ENCODE measurements around the gene OR2A2. TPM values are rescaled to one million over a fixed set of nuclear protein-coding genes. Genes with fewer than 3 reads are reported as not detected.

OR2A2 gene
- total RNA-seq, 6 donors from 2014 or later: not detected

- ATAC-seq (ENCODE audit: low FRiP score in 2 of 2) (no peak), DNase-seq (no peak)
- Histone ChIP-seq H3K4me3 (no peak within 1 kb of the TSS), H3K4me1 (no peaks in the 10 kb centered on the region), H3K9me3 (peaks cover 0 to 5% (median 4%) of the 10 kb centered on the region in 4 donors), H3K27ac (no peak within 1 kb of the TSS), H3K36me3 (no peaks in the 10 kb centered on the region), H3K27me3 (no peaks in the 10 kb centered on the region)
- TF ChIP-seq POLR2AphosphoS5 (IDR thresholded peaks at IDR 0.05): no peak
- WGBS, 2 donors: 81 to 83% methylated on average over 2 of the region's 2 CpGs
These were observed 23.4 kb upstream of the OR2A2 start, which contains the start of gene OR2A12 for GRCh38 chr7:144085978-144086377. Gene OR2A12, plus strand, starts transcription at chr7:144086278. Its CDS starts 8,830 bp downstream, at chr7:144095108.

GRCh38 chr7:144086730-144087129 lies 22.7 kb upstream of the OR2A2 start:
- Histone ChIP-seq H3K4me3 (no peak overlapping the region), H3K27ac (no peak overlapping the region), H3K4me1 (no peaks in the 10 kb centered on the region), H3K36me3 (no peaks in the 10 kb centered on the region), H3K9me3 (peaks cover 0 to 7% (median 5%) of the 10 kb centered on the region in 4 donors), H3K27me3 (no peaks in the 10 kb centered on the region)
- ATAC-seq (ENCODE audit: low FRiP score in 2 of 2): no peak
- no peak for TF ChIP-seq CTCF (IDR thresholded peaks at IDR 0.05)
- no peak for TF ChIP-seq EP300 (IDR thresholded peaks at IDR 0.05)
- TF ChIP-seq POLR2AphosphoS5 (IDR thresholded peaks at IDR 0.05): no peak
- TF ChIP-seq POLR2A (IDR thresholded peaks at IDR 0.05): no peak
- WGBS, 2 donors: 57 to 73% methylated on average over 4 of the region's 4 CpGs
- no peak for DNase-seq

- H3K27me3 ChIP-seq: no peaks in the 10 kb centered on the region
- DNase-seq: no peak
- no peaks in the 10 kb centered on the region for H3K36me3 ChIP-seq
- H3K9me3 ChIP-seq: peaks cover 0 to 7% (median 5%) of the 10 kb centered on the region in 4 donors
- H3K4me1 ChIP-seq: no peaks in the 10 kb centered on the region
- H3K27ac ChIP-seq: no peak overlapping the region
- TF ChIP-seq EP300 (IDR thresholded peaks at IDR 0.05): no peak
- no peak for TF ChIP-seq CTCF (IDR thresholded peaks at IDR 0.05)
- TF ChIP-seq POLR2A (IDR thresholded peaks at IDR 0.05): no peak
- TF ChIP-seq POLR2AphosphoS5 (IDR thresholded peaks at IDR 0.05): no peak
- WGBS, 2 donors: 82 to 89% methylated on average over 1 of the region's 1 CpG
- H3K4me3 ChIP-seq: no peak overlapping the region
- ATAC-seq (ENCODE audit: low FRiP score in 2 of 2): no peak
These were observed 22.2 kb upstream of the OR2A2 start for GRCh38 chr7:144087230-144087629.

- no peak for DNase-seq
- Histone ChIP-seq H3K36me3 (no peaks in the 10 kb centered on the region), H3K9me3 (peaks cover 0 to 7% (median 5%) of the 10 kb centered on the region in 4 donors), H3K4me1 (no peaks in the 10 kb centered on the region), H3K27ac (no peak overlapping the region), H3K27me3 (no peaks in the 10 kb centered on the region), H3K4me3 (no peak overlapping the region)
- TF ChIP-seq POLR2A (IDR thresholded peaks at IDR 0.05) (no peak), EP300 (IDR thresholded peaks at IDR 0.05) (no peak), POLR2AphosphoS5 (IDR thresholded peaks at IDR 0.05) (no peak), CTCF (IDR thresholded peaks at IDR 0.05) (no peak)
- no peak for ATAC-seq (ENCODE audit: low FRiP score in 2 of 2)
- 93 to 94% methylated on average over 3 of the region's 3 CpGs for WGBS, 2 donors
These were observed 18.7 kb upstream of the OR2A2 start for GRCh38 chr7:144090667-144091066.

GRCh38 chr7:144098776-144099175 lies 10.6 kb upstream of the OR2A2 start:
- H3K36me3 ChIP-seq: no peaks in the 10 kb centered on the region
- H3K27ac ChIP-seq: no peak overlapping the region
- ATAC-seq (ENCODE audit: low FRiP score in 2 of 2) (no peak), DNase-seq (no peak)
- H3K9me3 ChIP-seq: no peaks in the 10 kb centered on the region
- no peak for TF ChIP-seq POLR2AphosphoS5 (IDR thresholded peaks at IDR 0.05)
- no peaks in the 10 kb centered on the region for H3K4me1 ChIP-seq
- H3K27me3 ChIP-seq: no peaks in the 10 kb centered on the region
- no peak overlapping the region for H3K4me3 ChIP-seq

- Histone ChIP-seq H3K27me3 (no peaks in the 10 kb centered on the region), H3K36me3 (no peaks in the 10 kb centered on the region), H3K27ac (no peak overlapping the region), H3K9me3 (no peaks in the 10 kb centered on the region), H3K4me3 (no peak overlapping the region), H3K4me1 (no peaks in the 10 kb centered on the region)
- DNase-seq (no peak), ATAC-seq (ENCODE audit: low FRiP score in 2 of 2) (no peak)
- no peak for TF ChIP-seq EP300 (IDR thresholded peaks at IDR 0.05)
- TF ChIP-seq CTCF (IDR thresholded peaks at IDR 0.05): no peak
- TF ChIP-seq POLR2A (IDR thresholded peaks at IDR 0.05): no peak
- no peak for TF ChIP-seq POLR2AphosphoS5 (IDR thresholded peaks at IDR 0.05)
- WGBS, 2 donors: 48 to 49% methylated on average over 3 of the region's 3 CpGs
These were observed 8.8 kb upstream of the OR2A2 start for GRCh38 chr7:144100607-144101006.

Measured in upper lobe of left lung (tissue), 6 donors.